Umbilical cord (tissue), 2 donors: ENCODE data around the gene PTAFR. TPM values are rescaled to one million over a fixed set of nuclear protein-coding genes. Genes with fewer than 3 reads are reported as not detected.
A peak's percentile ranks its signal among the peaks of the same experiment; 100 is the strongest.

ENCODE experiments used
- DNase-seq: peaks from one replicate; pipeline ENCODE4 v3.0.0-alpha.2; 2015; ENCODE audit warnings: low spot score
- total RNA-seq: library from RNA; depleted of rRNA; stranded (reverse); fragments of >200 nt; gene quantifications from one replicate; pipeline ENCODE4 v1.2.3, GENCODE V29; 2014; ENCODE audit warnings: low replicate concordance; ENCODE audit not compliant: insufficient read depth

Gene PTAFR
- 3.4 TPM for total RNA-seq

- DNase-seq, result no peak
These were observed at the start of gene PTAFR for GRCh38 chr1:28176492-28177470. TSS of gene PTAFR (minus strand) at chr1:28176690. CDS start at chr1:28151021, 25,669 bp downstream.

GRCh38 chr1:28213315-28213714, 36.8 kb upstream of the PTAFR start:
- DNase-seq, result no peak

DNA sequence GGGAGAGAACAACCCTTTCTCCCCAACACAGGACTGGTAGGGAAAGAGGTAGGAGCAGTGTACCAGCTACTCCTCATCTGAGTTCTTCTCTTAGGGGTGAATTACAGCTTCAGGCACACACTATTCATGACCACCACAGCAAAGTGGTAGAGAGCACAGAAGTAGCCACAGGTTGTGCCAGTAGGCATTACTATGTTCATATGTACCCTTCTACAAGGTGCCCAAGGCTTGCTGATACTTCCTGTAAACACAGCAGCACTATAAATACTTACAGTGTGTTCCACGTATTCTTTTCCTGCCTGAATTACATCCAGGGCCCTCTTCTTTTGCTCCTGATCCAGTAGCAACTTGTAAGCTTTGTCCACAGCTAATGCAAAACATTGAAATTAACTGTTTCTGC, 33.2 kb upstream of the PTAFR start:
- DNase-seq, result no peak

DNA sequence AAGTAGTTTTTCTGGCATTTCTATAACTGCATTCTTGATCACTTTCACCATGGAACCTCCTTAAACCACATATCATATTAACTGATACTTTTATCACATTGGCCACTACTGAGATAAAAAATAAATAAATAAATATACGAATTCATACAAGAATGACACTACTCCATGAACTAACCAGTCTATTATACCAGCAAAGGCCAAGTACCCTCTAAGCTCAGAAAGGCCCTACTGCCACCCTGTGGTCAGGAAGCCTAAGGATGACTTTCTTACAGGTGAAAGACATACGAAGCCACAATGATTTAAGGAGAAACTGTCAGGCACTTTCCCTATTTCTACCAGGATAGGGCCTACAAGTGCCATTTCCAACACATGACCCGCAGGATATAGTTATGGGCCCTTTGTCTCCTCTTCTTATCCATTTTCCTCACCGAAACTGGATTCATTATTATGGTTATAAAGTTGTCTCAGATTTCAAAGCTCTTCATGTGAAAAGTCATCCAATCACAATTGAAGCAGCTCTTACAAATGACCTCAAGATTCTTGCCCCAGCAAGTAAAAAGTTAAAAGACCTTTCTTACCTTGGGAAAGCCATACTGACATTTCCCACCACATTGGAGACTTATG, 32.4 kb upstream of the PTAFR start:
- DNase-seq, result peak; percentile 59

GRCh38 chr1:28205243-28205642, 28.8 kb upstream of the PTAFR start:
- no peak for DNase-seq

- DNase-seq, result no peak
These were observed 23.9 kb upstream of the PTAFR start for GRCh38 chr1:28200234-28200873.

- no peak for DNase-seq
These were observed 23.1 kb upstream of the PTAFR start for GRCh38 chr1:28199328-28200233.

- DNase-seq, result no peak
These were observed 21.4 kb upstream of the PTAFR start for GRCh38 chr1:28197682-28198415.

GRCh38 chr1:28196330-28196729, 19.8 kb upstream of the PTAFR start:
- no peak for DNase-seq

- DNase-seq, result no peak
These were observed 19.3 kb upstream of the PTAFR start for GRCh38 chr1:28195780-28196179.

- no peak for DNase-seq
These were observed 18.0 kb upstream of the PTAFR start for GRCh38 chr1:28194326-28195035.

GRCh38 chr1:28193701-28194161, 17.2 kb upstream of the PTAFR start:
- no peak for DNase-seq

DNA sequence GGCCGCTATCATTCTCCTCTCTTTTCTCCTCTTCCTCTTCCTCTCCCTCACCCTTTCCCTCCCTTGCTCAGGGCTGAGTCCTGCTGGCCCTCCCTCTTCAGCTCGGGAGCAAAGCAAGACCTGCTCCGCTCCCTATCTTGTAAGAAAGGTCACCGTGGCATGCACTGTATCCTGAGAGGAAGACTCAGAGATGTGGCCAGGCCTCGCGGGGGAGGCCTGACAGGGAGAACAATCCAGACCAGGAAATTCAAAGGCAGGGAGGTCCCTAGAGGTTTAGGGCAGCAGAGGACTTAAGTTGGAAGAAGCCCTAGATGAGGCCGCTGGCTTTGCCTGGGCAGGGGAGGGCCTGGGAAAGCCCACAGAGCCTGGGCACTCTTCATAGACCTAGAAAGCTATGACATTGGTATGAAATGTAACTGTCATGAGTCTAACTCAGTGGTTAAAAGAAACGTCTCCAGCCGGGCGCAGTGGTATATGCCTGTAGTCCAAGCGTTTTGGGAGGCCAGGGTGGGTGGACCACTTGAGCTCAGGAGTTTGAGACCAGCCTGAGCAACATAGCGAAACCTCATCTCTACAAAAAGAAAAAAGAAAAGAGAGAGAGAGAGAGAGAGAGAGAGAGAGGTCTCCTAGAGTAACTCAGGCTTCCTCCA, 14.6 kb upstream of the PTAFR start:
- peak; percentile 51 for DNase-seq

GRCh38 chr1:28190337-28190979, 14.0 kb upstream of the PTAFR start:
- peak; percentile 41 for DNase-seq

- no peak for DNase-seq
These were observed 8.6 kb upstream of the PTAFR start for GRCh38 chr1:28185071-28185470.

DNA sequence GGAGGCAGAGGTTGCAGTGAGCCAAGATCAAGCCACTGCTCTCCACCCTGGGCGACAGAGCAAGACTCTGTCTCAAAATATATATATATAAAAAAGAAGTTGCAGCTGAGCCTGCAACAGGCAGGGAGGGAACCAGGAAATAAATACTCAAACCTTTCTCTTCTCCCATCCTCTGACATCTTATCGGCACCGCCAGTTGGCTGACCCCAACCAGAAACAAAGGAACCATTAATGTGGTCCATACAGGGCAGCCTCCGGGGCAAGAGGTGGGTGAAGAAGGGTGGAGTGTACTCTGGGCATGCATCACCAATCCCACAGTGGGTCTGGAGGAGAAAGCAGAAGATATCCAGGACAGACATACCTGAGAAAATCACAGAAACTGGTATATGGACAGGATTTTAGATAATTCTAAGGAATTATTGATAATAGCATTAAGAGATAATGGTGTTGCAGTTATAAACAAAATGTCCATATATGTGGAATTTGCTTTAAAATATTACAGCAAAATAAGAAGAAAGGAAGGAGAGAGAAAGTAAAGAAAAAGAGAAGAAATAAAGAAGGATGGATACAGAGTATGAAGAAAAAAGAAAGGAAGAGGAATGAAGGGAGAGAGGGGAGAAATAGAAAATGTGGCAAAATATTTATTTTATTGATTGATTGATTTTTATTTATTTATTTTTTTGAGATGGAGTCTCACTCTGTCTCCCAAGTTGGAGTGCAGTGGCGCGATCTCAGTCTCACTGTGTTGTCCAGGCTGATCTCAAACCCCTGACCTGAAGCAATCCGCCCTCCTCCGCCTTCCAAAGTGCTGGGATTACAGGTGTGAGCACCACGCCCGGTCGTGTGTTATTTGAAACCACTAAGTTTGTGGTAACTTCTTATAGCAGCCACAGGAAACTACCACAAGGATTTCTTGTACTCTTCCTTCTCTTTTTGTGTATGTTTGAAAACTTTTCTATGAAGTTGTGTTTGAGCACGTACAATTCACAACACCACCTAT, 4.1 kb upstream of the PTAFR start:
- no peak for DNase-seq

DNA sequence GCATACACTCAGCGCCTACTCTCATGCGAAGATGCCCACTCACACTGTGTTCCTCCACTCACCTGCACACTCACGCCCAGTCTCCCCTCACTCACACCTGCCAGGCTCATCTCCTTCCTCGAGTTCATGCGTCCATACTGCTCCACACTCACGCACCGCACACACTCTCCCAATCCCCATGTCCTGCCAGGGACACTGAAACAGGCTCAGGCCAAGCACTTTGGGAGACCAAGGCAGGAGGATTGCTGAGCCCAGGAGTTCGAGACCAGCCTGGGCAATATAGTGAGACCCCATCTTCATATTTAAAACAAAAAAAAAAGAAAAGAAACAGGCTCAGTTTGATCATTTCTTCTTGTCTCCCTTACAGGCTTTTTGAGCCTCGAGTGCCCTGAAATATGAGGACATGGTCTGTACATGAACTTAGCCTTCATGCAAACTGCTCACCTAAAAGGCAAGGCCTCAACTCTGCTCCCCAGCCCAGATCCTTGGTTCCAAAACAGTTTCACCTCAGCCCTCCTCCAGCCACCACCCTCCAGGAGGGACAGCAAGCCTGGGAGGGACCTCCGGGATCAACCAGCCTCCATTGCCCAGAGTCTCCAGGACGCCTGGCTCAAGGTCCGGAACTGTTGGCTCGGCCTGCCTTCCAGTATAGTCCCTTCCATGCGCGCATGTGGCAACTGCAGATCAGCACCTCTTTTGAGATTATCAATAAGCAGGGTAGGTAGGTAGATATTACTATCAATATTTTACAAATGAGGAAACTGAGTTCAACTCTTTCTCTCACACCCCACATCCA, 2.4 kb upstream of the PTAFR start:
- DNase-seq, result no peak
